Stimulated activated CD8-positive, alpha-beta memory T cell treated with anti-CD3 and anti-CD28 coated beads, Interleukin-15, amount 100 ng/mL, for 24 hours (primary cell): ENCODE results near the gene CAPN8.
"Not testable (repeated sequence)": the region's sequence is repeated elsewhere in the genome, so short reads cannot be mapped to it uniquely, and the experiment has no call there.

Source experiments
- DNase-seq: peaks from one replicate; pipeline ENCODE4 v3.0.0-alpha.2; 2020; ENCODE audit warnings: low read depth

Gene CAPN8

GRCh38 chr1:223525957-223526356 is 139.5 kb downstream of the CAPN8 start:
- no peak for DNase-seq

- DNase-seq = no peak
These were observed 140.0 kb downstream of the CAPN8 start for GRCh38 chr1:223525546-223525945.

- DNase-seq = no peak
These were observed 140.5 kb downstream of the CAPN8 start for GRCh38 chr1:223524930-223525451.

GRCh38 chr1:223521150-223521549 is 144.4 kb downstream of the CAPN8 start:
- no peak for DNase-seq

GRCh38 chr1:223520200-223520599 is 145.3 kb downstream of the CAPN8 start:
- DNase-seq = no peak

- DNase-seq = no peak
These were observed 146.4 kb downstream of the CAPN8 start for GRCh38 chr1:223519116-223519515.

- not testable (repeated sequence) for DNase-seq
These were observed 146.9 kb downstream of the CAPN8 start for GRCh38 chr1:223518553-223518952.

GRCh38 chr1:223515926-223516325 is 149.6 kb downstream of the CAPN8 start:
- DNase-seq = no peak

- DNase-seq = no peak
These were observed 150.1 kb downstream of the CAPN8 start for GRCh38 chr1:223515421-223515820.

- no peak for DNase-seq
These were observed 150.9 kb downstream of the CAPN8 start for GRCh38 chr1:223514644-223515043.

GRCh38 chr1:223513309-223513708 is 152.2 kb downstream of the CAPN8 start:
- no peak for DNase-seq

GRCh38 chr1:223512057-223512456 is 153.4 kb downstream of the CAPN8 start:
- DNase-seq = no peak

GRCh38 chr1:223508796-223509195 is 156.7 kb downstream of the CAPN8 start:
- DNase-seq = no peak

GRCh38 chr1:223504741-223505140 is 160.8 kb downstream of the CAPN8 start:
- DNase-seq = no peak

GRCh38 chr1:223503348-223503747 is 162.2 kb downstream of the CAPN8 start:
- no peak for DNase-seq

GRCh38 chr1:223500560-223501425 is 164.7 kb downstream of the CAPN8 start:
- DNase-seq = no peak

GRCh38 chr1:223496883-223497282 is 168.6 kb downstream of the CAPN8 start:
- no peak for DNase-seq

- no peak for DNase-seq
These were observed 170.4 kb downstream of the CAPN8 start for GRCh38 chr1:223494926-223495645.

GRCh38 chr1:223492044-223492443 is 173.5 kb downstream of the CAPN8 start:
- no peak for DNase-seq
